ENCODE data around the gene FHL3. TPM values are rescaled to one million over a fixed set of nuclear protein-coding genes. Genes with fewer than 3 reads are reported as not detected.

FHL3 gene
- total and polyA plus RNA-seq, 2 of the 8 experiments (the other 6 are each of a cell fraction or from before 2014, with no cell fraction given): 14.3 to 35.6 TPM

GRCh38 chr1:38015978-38016725 lies 10.8 kb upstream of the FHL3 start:
- H3K27me3 ChIP-seq (replicated peaks in 1 of 4; ENCODE audit: control insufficient read depth in 3 of 4, extremely low read depth in 1 of 4, insufficient read depth in 3 of 4, low read length in 3 of 4): no peaks in the 10 kb centered on the region
- FAIRE-seq (no peak), DNase-seq (ENCODE audit: low read depth in 1 of 2, low spot score in 2 of 2) (no peak)
- peaks cover 6% of the 10 kb centered on the region for H3K23me2 ChIP-seq (ENCODE audit: low read depth, low read length)
- no peak overlapping the region for H2BK20ac ChIP-seq (ENCODE audit: low read length)
- peaks cover 0 to 3% (median under 1%) of the 10 kb centered on the region in 4 experiments; a peak in 2 of 7 replicates for H3K4me1 ChIP-seq (replicated peaks in 1 of 4; ENCODE audit: control insufficient read depth in 3 of 4, insufficient read depth in 4 of 4, low read length in 3 of 4)
- no peak overlapping the region for H3K4me2 ChIP-seq (ENCODE audit: insufficient read depth in 1 of 2, low read depth in 2 of 2, low read length in 2 of 2)
- no peak overlapping the region for H3K14ac ChIP-seq (ENCODE audit: insufficient read length)
- POLR2A ChIA-PET (ENCODE audit: partially characterized antibody): interaction anchor here (0.7 to 1.4 kb wide), 3 partner anchors 10 to 26 kb away, joined by 3 read pairs; partner anchors contain the start of gene SF3A3
- H3K4me3 ChIP-seq (ENCODE audit: extremely low read depth in 1 of 4, insufficient read depth in 2 of 4, low read depth in 3 of 4, low read length in 4 of 4): no peak overlapping the region
- H3K56ac ChIP-seq (replicated peaks; ENCODE audit: insufficient read length, low read depth, low read length): no peak overlapping the region
- H3K79me1 ChIP-seq (ENCODE audit: low read depth, low read length): no peaks in the 10 kb centered on the region; the same call in 1 of the 2 replicates
- peaks cover 13 to 54% of the 10 kb centered on the region in 2 experiments for H3K79me2 ChIP-seq (ENCODE audit: control insufficient read depth in 1 of 2, insufficient read depth in 2 of 2, low read length in 2 of 2)
- WGBS, 2 experiments (ENCODE audit: extremely low coverage in 1 of 2, insufficient coverage in 1 of 2, insufficient read length in 1 of 2, insufficient replicate concordance in 2 of 2, low coverage in 1 of 2, low lambda C conversion rate in 2 of 2, missing lambda C conversion rate in 1 of 2): 96% methylated on average over 6 of the region's 6 CpGs; no CpG with 5 or more reads in 1 of the 2 experiments
- no peak overlapping the region for H2AK5ac ChIP-seq (ENCODE audit: low read depth, low read length)
- H2BK5ac ChIP-seq (ENCODE audit: low read depth, low read length): no peak overlapping the region
- H3K27ac ChIP-seq (ENCODE audit: low read depth, low read length): no peak overlapping the region
- no peak overlapping the region for H2BK15ac ChIP-seq (ENCODE audit: low read length)
- no peak overlapping the region for H3K18ac ChIP-seq (ENCODE audit: extremely low read depth, low read length)
- no peak overlapping the region for H3K4ac ChIP-seq (replicated peaks; ENCODE audit: insufficient read length, low read depth, low read length)
- H2AFZ ChIP-seq (ENCODE audit: low read length): no peak overlapping the region
- H3K23ac ChIP-seq (ENCODE audit: insufficient read length): no peak overlapping the region
- peaks cover 5 to 15% of the 10 kb centered on the region in 2 experiments for H4K20me1 ChIP-seq (replicated peaks in 1 of 2; ENCODE audit: control insufficient read depth in 1 of 2, insufficient read depth in 2 of 2, low read length in 2 of 2)
- H3K9ac ChIP-seq (replicated peaks in 1 of 4; ENCODE audit: extremely low read depth in 1 of 4, low read depth in 3 of 4, low read length in 3 of 4): peak overlapping the region in 1 of 4 experiments; percentile 39; a peak in 1 of 7 replicates
- no peak overlapping the region for H2BK12ac ChIP-seq (ENCODE audit: low read depth, low read length)
- CTCF ChIA-PET (ENCODE audit: partially characterized antibody): interaction anchor here (0.8 to 15.9 kb wide), 5 partner anchors 9 to 41 kb away, joined by 3 to 211 read pairs (median 3); partner anchors contain the start of gene SF3A3
- no peaks in the 10 kb centered on the region for H3K9me3 ChIP-seq (ENCODE audit: insufficient read depth in 2 of 2, low read depth in 1 of 2, low read length in 1 of 2)
- no peak overlapping the region for H2BK120ac ChIP-seq (replicated peaks; ENCODE audit: low read depth, low read length)
- H4K91ac ChIP-seq (replicated peaks; ENCODE audit: insufficient read length, low read length): no peak overlapping the region
- TF ChIP-seq POLR2AphosphoS5 (IDR thresholded peaks at IDR 0.05; ENCODE audit: low read depth, low read length) (no peak), EZH2 (IDR thresholded peaks at IDR 0.05; ENCODE audit: low read depth, low read length, severe bottlenecking) (no peak), ASH2L (IDR thresholded peaks at IDR 0.05; ENCODE audit: low read length) (no peak)
- H3K36me3 ChIP-seq (ENCODE audit: control insufficient read depth in 2 of 4, insufficient read depth in 4 of 4, low read length in 3 of 4): peaks cover 21 to 50% (median 33%) of the 10 kb centered on the region in 4 experiments
- no peak overlapping the region for H4K8ac ChIP-seq (ENCODE audit: extremely low read depth, insufficient read depth, low read length)
- H4K5ac ChIP-seq (ENCODE audit: insufficient read length, low read depth, low read length): no peak overlapping the region
